ENCODE measurements around the gene NFKBIL1.

NFKBIL1 gene

GRCh38 chr6:31531162-31531561 lies 16.2 kb upstream of the NFKBIL1 start:
- TF ChIP-seq CTCF (IDR thresholded peaks at IDR 0.05; ENCODE audit: insufficient read depth, low read length) (no peak), GABPA (IDR thresholded peaks at IDR 0.05; ENCODE audit: low read depth) (no peak), REST (IDR thresholded peaks at IDR 0.05; ENCODE audit: insufficient replicate concordance, low read depth) (no peak), SPI1 (IDR thresholded peaks at IDR 0.05; ENCODE audit: borderline replicate concordance, low read depth) (no peak), POLR2AphosphoS5 (IDR thresholded peaks at IDR 0.05; ENCODE audit: low read depth) (peak; percentile 18; the same call in 1 of the 2 replicates)
- H3K27ac ChIP-seq (replicated peaks) = no peak overlapping the region
- DNase-seq (ENCODE audit: low read depth in 1 of 2, low spot score in 1 of 2) = no peak
- H3K4me3 ChIP-seq (replicated peaks; ENCODE audit: insufficient read depth, low read length) = no peak overlapping the region
- H3K27me3 ChIP-seq (ENCODE audit: insufficient read depth, poor library complexity, severe bottlenecking) = no peaks in the 10 kb centered on the region

- Histone ChIP-seq H3K4me3 (replicated peaks; ENCODE audit: insufficient read depth, low read length) (no peak overlapping the region), H3K27ac (replicated peaks) (no peak overlapping the region)
- TF ChIP-seq REST (IDR thresholded peaks at IDR 0.05; ENCODE audit: insufficient replicate concordance, low read depth) = no peak
- TF ChIP-seq GABPA (IDR thresholded peaks at IDR 0.05; ENCODE audit: low read depth) = no peak
- no peak for TF ChIP-seq CTCF (IDR thresholded peaks at IDR 0.05; ENCODE audit: insufficient read depth, low read length)
- no peak for TF ChIP-seq SPI1 (IDR thresholded peaks at IDR 0.05; ENCODE audit: borderline replicate concordance, low read depth)
- TF ChIP-seq POLR2AphosphoS5 (IDR thresholded peaks at IDR 0.05; ENCODE audit: low read depth) = peak; percentile 29; the same call in 1 of the 2 replicates
Measured at GRCh38 chr6:31531771-31532643, 15.4 kb upstream of the NFKBIL1 start.

GRCh38 chr6:31532644-31533454 lies 14.6 kb upstream of the NFKBIL1 start:
- Histone ChIP-seq H3K4me3 (replicated peaks; ENCODE audit: insufficient read depth, low read length) (no peak overlapping the region), H3K27ac (replicated peaks) (no peak overlapping the region), H3K27me3 (ENCODE audit: insufficient read depth, poor library complexity, severe bottlenecking) (no peaks in the 10 kb centered on the region)
- DNase-seq (ENCODE audit: low read depth in 1 of 2, low spot score in 1 of 2) = no peak
- TF ChIP-seq CTCF (IDR thresholded peaks at IDR 0.05; ENCODE audit: insufficient read depth, low read length) (no peak), GABPA (IDR thresholded peaks at IDR 0.05; ENCODE audit: low read depth) (no peak), REST (IDR thresholded peaks at IDR 0.05; ENCODE audit: insufficient replicate concordance, low read depth) (no peak), SPI1 (IDR thresholded peaks at IDR 0.05; ENCODE audit: borderline replicate concordance, low read depth) (no peak), POLR2AphosphoS5 (IDR thresholded peaks at IDR 0.05; ENCODE audit: low read depth) (0 out of 2 replicates have a peak, but pooled peaks have one; percentile 6)

More at GRCh38 chr6:31531771-31532643, 15.4 kb upstream of the NFKBIL1 start:
- no peak for DNase-seq (ENCODE audit: low read depth in 1 of 2, low spot score in 1 of 2)
- no peaks in the 10 kb centered on the region for H3K27me3 ChIP-seq (ENCODE audit: insufficient read depth, poor library complexity, severe bottlenecking)
